Ecto neural progenitor cell (in vitro differentiated cells): ENCODE measurements around the gene TMED3.
"Not testable (repeated sequence)": the region's sequence is repeated elsewhere in the genome, so short reads cannot be mapped to it uniquely, and the experiment has no call there.

ENCODE experiments used
- DNase-seq: peaks from one replicate; pipeline ENCODE4 v3.0.0-alpha.2; 2018; ENCODE audit warnings: low spot score

The TMED3 gene

DNA sequence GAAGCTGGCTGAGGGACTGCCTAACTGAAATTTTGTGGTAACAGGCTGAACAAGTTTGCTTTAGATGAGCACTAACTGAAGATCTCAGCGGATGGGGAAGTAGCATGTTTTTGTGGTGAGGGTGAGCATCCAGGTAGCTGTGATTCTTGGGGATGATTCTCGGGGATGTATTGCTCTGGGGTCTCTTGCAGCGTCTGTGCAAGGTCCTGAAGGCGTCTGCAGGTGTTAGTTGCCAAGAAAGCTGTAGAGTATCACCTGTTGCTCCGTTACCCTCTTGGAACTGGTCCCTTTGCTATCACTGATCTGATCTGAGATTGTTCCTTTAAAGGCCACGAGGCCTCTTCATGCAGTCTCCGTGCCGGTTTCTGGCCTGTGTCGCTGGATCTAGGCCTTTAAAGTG lies 6.0 kb downstream of the TMED3 start:
- no peak for DNase-seq

GRCh38 chr15:79319973-79320372 lies 9.1 kb downstream of the TMED3 start:
- DNase-seq: not testable (repeated sequence)

DNA sequence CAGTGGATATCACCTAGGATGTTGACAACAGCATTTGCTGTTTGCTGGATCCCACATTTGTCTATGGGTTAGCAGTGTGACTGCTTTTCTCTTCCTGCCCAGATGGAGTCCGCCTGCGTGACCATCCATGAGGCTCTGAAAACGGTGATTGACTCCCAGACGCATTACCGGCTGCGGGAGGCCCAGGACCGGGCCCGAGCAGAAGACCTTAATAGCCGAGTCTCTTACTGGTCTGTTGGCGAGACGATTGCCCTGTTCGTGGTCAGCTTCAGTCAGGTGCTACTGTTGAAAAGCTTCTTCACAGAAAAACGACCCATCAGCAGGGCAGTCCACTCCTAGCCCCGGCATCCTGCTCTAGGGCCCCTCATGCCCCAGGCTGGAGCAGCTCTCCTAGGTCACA lies 11.0 kb downstream of the TMED3 start:
- no peak for DNase-seq

GRCh38 chr15:79322306-79322705 lies 11.4 kb downstream of the TMED3 start:
- DNase-seq: no peak

DNA sequence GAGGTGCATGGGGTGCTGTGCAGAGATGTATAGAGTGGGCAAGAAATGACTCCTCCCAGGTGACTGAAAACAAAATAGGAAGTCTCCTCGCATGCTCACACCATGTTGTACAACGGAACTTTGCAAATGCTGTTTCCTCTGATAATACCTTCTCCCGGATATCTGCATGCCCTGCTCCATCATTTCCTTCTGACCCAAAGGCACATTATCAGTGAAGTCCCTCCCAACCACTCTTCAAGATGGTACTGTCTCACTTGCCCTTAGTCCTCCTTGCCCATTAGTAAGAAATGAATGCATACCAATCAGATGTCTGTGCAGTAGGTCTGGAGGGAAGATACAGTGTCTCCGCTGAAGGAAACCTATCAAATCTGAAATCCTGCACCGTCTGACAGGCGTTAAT lies 12.0 kb downstream of the TMED3 start:
- no peak for DNase-seq

DNA sequence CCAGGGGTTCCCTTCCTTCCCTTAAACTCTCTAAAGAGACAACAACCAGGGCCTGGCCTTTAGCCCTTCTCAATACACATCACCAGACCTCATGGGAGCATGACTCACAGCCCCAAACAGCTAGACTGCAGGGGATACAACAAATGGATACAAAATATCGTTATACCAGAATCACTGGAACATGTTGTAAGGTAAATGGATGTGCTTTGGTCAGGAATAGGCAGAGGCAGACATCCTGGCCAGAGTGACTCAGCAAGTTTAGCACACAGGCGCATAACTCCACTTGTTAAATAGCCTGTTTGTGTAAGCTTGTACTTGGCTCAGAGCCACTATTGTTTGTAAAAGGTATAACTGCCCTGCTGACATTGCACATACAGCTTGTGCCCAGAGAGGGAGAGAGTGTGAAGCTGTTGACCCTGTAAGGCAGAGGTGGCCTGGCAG lies 18.3 kb downstream of the TMED3 start:
- DNase-seq: no peak

DNA sequence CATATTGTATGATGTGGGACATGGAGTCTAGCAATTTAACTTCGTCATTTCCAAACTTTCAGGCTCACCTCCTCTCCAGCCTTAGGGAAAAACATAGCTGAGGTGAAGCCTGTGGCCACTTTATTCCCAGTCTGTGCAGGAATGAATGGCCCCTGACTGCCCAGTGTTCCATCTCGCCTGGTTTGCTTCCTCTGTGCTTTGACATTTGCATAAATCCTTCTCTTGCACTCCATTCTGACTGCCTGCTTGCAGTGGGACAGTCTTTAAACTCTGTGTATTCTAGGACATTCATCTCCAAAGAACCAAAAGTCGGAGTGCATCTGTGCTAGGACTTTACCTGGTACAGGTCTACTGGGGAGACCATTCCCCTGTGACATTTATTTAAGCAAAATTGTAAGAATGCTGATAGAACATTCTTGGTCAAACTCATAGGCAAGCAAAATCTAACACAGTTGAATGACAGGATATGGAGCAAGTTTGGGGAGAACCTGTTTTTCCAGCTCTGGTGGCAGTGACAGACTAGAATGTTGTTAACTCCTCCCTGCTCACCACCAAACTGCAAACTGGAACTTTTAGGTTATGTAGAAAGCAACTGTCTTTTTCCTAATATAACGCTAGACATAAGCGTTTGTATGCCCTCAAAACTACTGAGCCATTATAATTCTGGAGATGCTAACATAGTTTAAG lies 22.1 kb downstream of the TMED3 start:
- DNase-seq: no peak

- no peak for DNase-seq
These were observed 26.7 kb downstream of the TMED3 start for GRCh38 chr15:79337591-79337990.

DNA sequence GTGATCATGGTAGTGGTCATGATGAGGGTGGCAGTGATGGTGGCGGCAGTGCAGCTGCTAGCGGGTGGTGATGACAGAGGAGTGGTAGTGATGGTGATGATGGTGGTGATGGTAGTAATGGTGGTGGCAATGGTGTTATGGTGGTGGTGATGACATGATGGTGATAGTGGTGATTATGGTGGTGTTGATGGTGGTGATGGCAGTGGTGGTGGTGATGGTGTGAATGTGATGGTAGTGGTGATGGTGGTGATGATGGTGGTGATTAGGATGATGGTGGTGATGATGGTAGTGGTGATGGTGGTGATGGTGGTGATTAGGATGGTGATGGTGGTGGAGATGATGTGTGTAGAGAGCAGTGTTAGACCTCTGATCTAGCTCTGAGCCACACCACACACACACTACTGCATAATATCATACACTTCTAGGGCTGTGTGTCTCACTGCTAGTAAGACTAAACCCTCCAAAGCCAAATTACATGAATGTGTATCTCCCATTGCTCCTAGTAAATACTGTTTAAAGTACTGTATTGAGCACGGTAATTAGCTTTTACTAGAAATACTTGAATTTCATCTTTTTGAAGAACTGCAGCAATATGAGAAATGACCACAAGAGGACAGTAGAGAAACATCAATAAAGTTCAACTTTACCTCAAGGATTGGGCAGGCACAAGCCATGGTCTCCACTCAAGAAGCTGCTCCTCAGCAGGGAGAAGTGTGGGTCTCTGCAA lies 28.8 kb downstream of the TMED3 start:
- no peak for DNase-seq

DNA sequence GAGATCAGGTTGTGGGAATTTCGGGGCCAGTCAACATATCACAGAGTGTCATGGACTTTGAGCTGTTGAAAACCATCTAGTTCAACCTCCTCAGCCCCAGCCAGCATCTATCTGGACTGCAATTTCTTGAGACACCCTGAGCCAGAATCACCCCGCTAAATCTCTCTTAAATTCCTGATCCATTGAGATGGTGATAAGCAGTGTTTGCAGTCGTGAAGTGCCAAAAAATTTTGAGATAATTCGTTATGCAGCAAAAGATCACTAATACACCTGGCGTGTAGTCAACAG lies 29.3 kb downstream of the TMED3 start:
- DNase-seq: no peak

DNA sequence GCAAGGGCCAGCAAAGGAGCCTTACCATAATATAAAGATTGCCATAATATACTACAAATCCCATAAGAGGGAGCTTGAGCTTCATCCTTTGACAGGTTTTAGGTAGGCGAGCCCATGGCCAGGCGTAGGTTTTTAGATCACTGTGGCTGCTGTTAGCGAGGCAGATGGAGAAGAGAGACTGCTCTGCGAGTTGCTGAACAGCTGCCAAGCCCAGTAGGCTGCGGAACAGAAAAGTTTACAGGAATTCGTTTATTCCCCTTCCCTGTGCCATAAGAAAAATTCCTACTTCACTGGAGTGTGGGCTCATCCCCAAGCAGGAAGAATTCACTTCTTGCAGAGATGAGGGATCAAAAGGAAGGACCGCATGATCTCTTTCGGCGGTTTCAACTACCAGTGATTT lies 30.5 kb downstream of the TMED3 start:
- no peak for DNase-seq

- no peak for DNase-seq
These were observed 38.6 kb downstream of the TMED3 start for GRCh38 chr15:79349525-79349924.

GRCh38 chr15:79352206-79352605 lies 41.3 kb downstream of the TMED3 start:
- no peak for DNase-seq

DNA sequence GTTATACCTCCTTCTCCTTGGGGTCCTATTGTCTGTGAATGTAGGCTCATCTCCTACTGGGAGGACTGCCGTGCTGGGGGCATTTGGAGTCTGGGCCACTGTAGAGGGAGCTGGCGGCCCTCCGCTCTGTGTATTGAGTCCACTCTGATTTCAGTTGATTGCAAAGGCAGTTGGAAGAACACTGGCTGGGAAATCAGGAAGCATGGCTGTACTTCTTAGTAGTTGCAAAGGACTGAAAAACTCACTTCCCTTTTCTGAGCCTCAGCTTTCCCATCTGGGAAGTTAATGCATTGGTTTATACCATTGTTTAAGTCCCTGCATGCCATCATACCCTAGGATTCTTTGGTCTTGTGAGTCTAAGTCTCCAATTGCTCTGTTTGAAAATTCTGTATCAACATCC lies 46.7 kb downstream of the TMED3 start:
- no peak for DNase-seq

DNA sequence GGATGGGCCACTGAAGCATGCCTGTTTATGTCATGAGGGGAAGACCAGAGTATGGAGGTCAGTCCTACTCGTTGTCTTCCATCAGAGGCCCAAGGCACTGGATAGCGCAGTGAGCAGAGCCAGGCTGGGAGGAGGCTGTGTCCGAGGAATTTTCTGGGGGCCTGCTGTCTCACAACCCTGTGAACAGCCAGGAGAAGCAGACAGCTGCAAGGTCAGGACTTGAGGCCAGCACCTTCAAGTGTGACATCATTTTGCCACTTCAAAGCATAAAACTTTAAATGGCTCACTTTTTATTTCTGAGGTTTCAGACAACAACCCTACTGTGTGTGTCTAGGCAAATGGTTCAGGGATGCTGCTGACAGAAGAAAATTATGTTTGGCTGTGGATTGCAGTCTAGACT lies 47.2 kb downstream of the TMED3 start:
- no peak for DNase-seq

DNA sequence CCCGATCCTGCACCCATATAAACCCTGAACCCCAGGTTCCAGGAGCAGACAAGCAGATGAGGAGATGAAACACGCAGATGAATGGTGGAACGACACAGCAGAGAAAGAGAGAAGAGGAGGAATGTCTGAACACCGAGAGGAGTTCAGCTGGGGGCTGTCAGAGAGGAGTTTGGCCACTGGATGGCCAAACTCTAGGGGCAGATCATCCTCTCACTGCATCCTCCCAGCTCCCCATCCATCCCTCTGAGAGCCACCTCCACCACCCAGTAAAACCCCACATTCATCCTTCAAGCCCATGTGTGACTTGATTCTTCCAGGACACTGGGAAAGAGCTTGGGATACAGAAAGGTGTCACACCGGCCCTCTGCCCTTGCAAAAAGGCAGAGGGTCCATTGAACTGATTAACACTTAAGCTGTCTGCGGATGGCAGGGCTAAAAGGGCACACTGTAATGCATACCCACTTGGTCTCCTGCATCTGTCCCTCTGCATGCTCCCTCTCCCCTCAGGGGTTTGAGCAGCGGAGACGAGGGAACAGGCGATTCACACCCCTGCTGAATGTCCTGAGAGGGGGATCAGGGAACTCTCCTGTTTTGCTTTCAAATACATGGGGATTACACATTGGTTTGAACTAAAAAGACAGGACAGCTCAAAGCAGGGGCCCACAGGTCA lies 53.8 kb downstream of the TMED3 start:
- no peak for DNase-seq

DNA sequence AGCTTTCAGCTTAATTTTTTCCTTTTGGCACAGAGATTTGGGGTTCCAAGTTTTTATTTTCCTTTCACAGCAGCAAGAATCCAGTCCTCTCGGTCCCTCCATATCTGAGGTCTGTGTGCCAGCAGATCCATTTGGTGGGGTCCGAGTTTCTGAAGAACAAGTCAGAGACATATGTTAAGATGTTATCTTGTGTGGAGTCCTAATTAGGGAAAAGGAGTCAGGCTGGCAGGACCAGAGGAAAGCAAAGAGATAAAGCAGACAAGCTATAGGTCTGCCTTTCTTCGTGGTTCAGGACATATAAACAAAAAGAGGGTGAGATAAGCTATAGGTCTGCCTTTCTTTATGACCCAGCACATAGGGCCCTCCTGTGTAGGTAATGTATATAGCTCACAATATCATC lies 54.9 kb downstream of the TMED3 start:
- no peak for DNase-seq

DNA sequence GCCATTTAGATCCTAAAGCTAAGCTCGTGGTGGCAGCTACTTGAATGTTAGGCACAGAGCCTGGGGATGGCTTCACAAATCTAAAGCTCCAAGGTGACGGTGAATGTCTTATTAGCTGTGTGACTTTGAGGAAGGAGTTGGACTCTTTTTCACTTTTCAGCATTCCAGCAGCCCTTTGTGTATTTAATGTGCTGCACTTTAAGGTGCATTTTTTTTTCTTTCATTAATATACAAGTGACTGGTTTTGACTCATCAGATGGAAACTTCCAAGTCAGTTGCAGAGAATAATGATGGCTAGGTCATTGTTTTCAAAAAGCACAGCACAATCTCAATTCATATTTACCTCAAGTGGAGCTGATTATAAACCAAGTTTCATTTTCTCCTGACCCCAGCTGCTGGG lies 55.8 kb downstream of the TMED3 start:
- no peak for DNase-seq

DNA sequence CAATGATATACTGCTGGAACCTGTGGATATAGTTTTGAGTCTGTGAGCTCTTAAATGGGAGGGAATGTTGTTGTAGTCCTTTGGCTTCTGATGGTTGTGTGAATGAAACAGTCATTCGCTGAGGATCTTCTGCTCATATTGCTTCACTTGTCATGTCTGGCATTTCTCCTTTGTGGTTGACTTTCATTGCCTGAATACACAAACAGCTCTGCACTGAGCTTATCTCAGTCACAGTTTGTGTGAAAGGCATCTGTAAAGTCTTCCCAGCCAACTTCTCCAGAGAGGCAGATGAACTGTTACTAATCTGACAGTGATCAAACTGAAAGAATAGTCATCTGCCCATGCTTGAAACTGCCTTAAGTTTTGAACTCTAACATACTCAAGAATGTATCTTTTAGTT lies 59.8 kb downstream of the TMED3 start:
- no peak for DNase-seq

DNA sequence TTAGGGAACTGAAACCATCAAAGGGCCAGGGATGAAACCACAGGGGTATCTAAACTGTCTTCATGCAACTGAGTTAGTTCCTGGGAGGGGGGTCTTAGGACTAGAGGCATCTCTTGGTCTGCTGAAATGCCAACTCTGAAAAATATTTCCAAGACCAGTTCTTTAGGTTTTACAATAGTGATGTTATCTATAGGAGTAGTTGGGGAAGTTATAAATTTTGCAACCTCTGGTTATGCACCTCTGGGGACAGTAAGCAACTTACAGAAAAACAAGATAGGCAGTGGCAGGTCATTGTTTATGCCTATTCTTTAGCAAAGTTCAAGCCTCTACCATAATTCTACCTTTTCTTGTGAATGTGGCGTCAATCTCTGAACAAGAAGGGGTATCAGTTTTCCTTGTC lies 60.7 kb downstream of the TMED3 start:
- no peak for DNase-seq

DNA sequence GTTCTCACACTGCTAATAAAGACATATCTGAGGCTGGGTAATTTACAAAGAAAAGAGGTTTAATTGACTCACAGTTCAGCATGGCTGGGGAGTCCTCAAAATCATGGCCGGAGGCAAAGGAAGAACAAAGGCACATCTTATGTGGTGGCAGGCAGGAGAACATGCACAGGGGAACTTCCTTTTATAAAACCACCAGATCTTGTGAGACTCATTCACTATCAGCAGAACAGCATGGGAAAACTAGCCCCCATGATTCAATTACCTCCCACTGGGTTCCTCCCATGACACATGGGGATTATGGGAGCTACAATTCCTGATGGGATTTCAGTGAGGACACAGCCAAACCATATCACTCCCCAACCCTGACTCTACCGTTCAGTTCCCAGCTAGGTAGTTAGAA lies 61.5 kb downstream of the TMED3 start:
- DNase-seq: no peak
